HG03432 (cell line): ENCODE measurements around the gene PCDHA8.
"Not testable (repeated sequence)": the region's sequence is repeated elsewhere in the genome, so short reads cannot be mapped to it uniquely, and the experiment has no call there.

Source experiments
- ATAC-seq: cut with Tn5 transposase; IDR thresholded peaks from one replicate; pipeline ENCODE4 v1.9.1; 2021; ENCODE audit warnings: mild to moderate bottlenecking, moderate library complexity; ENCODE audit not compliant: unreplicated experiment

Gene PCDHA8

GRCh38 chr5:140827704-140828361 lies 13.2 kb upstream of the PCDHA8 start, which contains the start of gene PCDHA6:
Gene PCDHA6, plus strand, starts transcription at chr5:140827960. Its CDS starts 132 bp downstream, at chr5:140828092.
- ATAC-seq: no peak

- no peak for ATAC-seq
Measured at GRCh38 chr5:140828362-140828737, 12.6 kb upstream of the PCDHA8 start.

- not testable (repeated sequence) for ATAC-seq
Measured at GRCh38 chr5:140829511-140830501, 11.2 kb upstream of the PCDHA8 start.

GRCh38 chr5:140833993-140834392 lies 7.0 kb upstream of the PCDHA8 start, which contains the start of gene PCDHA7:
Gene PCDHA7, plus strand, starts transcription at chr5:140834269. Its CDS starts 115 bp downstream, at chr5:140834384.
- no peak for ATAC-seq

GRCh38 chr5:140834439-140835008 lies 6.5 kb upstream of the PCDHA8 start:
- ATAC-seq: not testable (repeated sequence)

- no peak for ATAC-seq
Measured at GRCh38 chr5:140835622-140836510, 5.1 kb upstream of the PCDHA8 start.

GRCh38 chr5:140842798-140843733 lies 2.1 kb downstream of the PCDHA8 start:
- no peak for ATAC-seq

- not testable (repeated sequence) for ATAC-seq
Measured at GRCh38 chr5:140848139-140849102, 7.4 kb downstream of the PCDHA8 start, which contains the start of gene PCDHA9. Gene PCDHA9, plus strand, starts transcription at chr5:140848382. Its CDS starts 114 bp downstream, at chr5:140848496.

- not testable (repeated sequence) for ATAC-seq
Measured at GRCh38 chr5:140849831-140850634, 9.0 kb downstream of the PCDHA8 start.

- ATAC-seq: no peak
Measured at GRCh38 chr5:140855772-140856674, 15.0 kb downstream of the PCDHA8 start, which contains the start of gene PCDHA10. Gene PCDHA10, plus strand, starts transcription at chr5:140855897. Its CDS starts 152 bp downstream, at chr5:140856049.

- ATAC-seq: no peak
Measured at GRCh38 chr5:140857177-140857986, 16.4 kb downstream of the PCDHA8 start.

GRCh38 chr5:140857987-140858240 lies 16.9 kb downstream of the PCDHA8 start:
- no peak for ATAC-seq

GRCh38 chr5:140862441-140863295 lies 21.7 kb downstream of the PCDHA8 start:
- ATAC-seq: no peak

- no peak for ATAC-seq
Measured at GRCh38 chr5:140868721-140869554, 28.0 kb downstream of the PCDHA8 start, which contains the start of gene PCDHA11. Gene PCDHA11, plus strand, starts transcription at chr5:140868957. Its CDS starts 147 bp downstream, at chr5:140869104.
